HCT116 (cell line): ENCODE data around the gene C15orf39. TPM values are rescaled to one million over a fixed set of nuclear protein-coding genes. Genes with fewer than 3 reads are reported as not detected.

ENCODE experiments used
- ATAC-seq: fragments of 200-7000 bp; cut with Tn5 transposase; 2 replicates; pipeline ENCODE4 v1.9.1; 2020; ENCODE audit warnings: mild to moderate bottlenecking, moderate library complexity
- BruUV-seq: library from RNA; stranded (reverse); fragments of 400-500 nt; replicated peaks from 2 replicates; lab custom pipeline; 2021; lab: Mats Ljungman, UMichigan
- CTCF ChIA-PET: fragments of 300-600 bp; sonication (Branson Sonifier 250); formaldehyde crosslinking; loops from one replicate; lab custom pipeline; 2021; ENCODE audit warnings: antibody characterized with exemption; lab: Charles Lee
- POLR2A ChIA-PET: fragments of 300-600, 350-600 bp; sonication (Branson Sonifier 250); formaldehyde crosslinking; loops from one replicate; lab custom pipeline; 2021; ENCODE audit warnings: antibody characterized with exemption; lab: Charles Lee
- RAD21 ChIA-PET, 2 experiments: fragments of 300-600 bp; sonication (Branson Sonifier 250); formaldehyde crosslinking; loops; one replicate each; lab custom pipeline; 2023; ENCODE audit warnings: low total read pairs in 2 of 2; ENCODE audit not compliant: uncharacterized antibody in 2 of 2, unreplicated experiment in 2 of 2, low non-redundant PET in 1 of 2; lab: Charles Lee
- DNase-seq: peaks from one replicate; pipeline ENCODE4 v3.0.0-alpha.2; 2010; ENCODE audit warnings: low read depth, low spot score
- H2AFZ ChIP-seq: fragments of 200-600 bp; shearing (Covaris generic), sonication (generic); 2 replicates; pipeline ENCODE4 v1.6.1; 2017; ENCODE audit warnings: low read depth, mixed run types, mixed read lengths, antibody characterized with exemption, low read length; ENCODE audit not compliant: poor library complexity, severe bottlenecking
- H3K27ac ChIP-seq: 2 replicates; pipeline ENCODE4 v1.5.1; 2012; ENCODE audit warnings: low read depth, low read length
- H3K27me3 ChIP-seq: fragments of 200-600 bp; sonication (generic); 2 replicates; pipeline ENCODE4 v1.6.1; 2016; ENCODE audit warnings: mixed run types, low read length, mixed read lengths; ENCODE audit not compliant: insufficient read depth
- H3K36me3 ChIP-seq, 2 experiments: fragments of 200-500 bp in 1 of 2; fragments of 200-600 bp in 1 of 2; sonication (Bioruptor generic) in 1 of 2; sonication (generic) in 1 of 2; 2 replicates each; pipeline versions ENCODE4 v1.5.1 to v1.6.1; 2014 to 2016; ENCODE audit warnings: low read length in 2 of 2, inconsistent platforms in 1 of 2, mixed read lengths in 1 of 2, mixed run types in 1 of 2; ENCODE audit not compliant: insufficient read depth in 2 of 2, control insufficient read depth in 1 of 2
- H3K4me1 ChIP-seq, 2 experiments: fragments of 200-600 bp in 1 of 2; sonication (generic) in 1 of 2; 2 replicates each; pipeline versions ENCODE4 v1.5.1 to v1.6.1; 2012 to 2017; ENCODE audit warnings: low read length in 2 of 2, inconsistent platforms in 1 of 2, mild to moderate bottlenecking in 1 of 2, mixed read lengths in 1 of 2, mixed run types in 1 of 2, moderate library complexity in 1 of 2; ENCODE audit not compliant: insufficient read depth in 2 of 2, control insufficient read depth in 1 of 2
- H3K4me2 ChIP-seq: fragments of 200-600 bp; sonication (generic); 2 replicates; pipeline ENCODE4 v1.6.1; 2017; ENCODE audit warnings: mixed run types, low read length, mixed read lengths
- H3K4me3 ChIP-seq, 2 experiments: fragments of 200-600 bp in 1 of 2; sonication (generic) in 1 of 2; replicated peaks in 1 of 2; 2 replicates each; pipeline ENCODE4 v1.5.1; 2011 to 2016; ENCODE audit warnings: low read length in 2 of 2, control low read depth in 1 of 2, low read depth in 1 of 2, mild to moderate bottlenecking in 1 of 2, mixed read lengths in 1 of 2, mixed run types in 1 of 2
- H3K79me2 ChIP-seq: fragments of 200-600 bp; sonication (generic); 2 replicates; pipeline ENCODE4 v1.6.1; 2017; ENCODE audit warnings: mild to moderate bottlenecking, mixed run types, low read length, moderate library complexity, mixed read lengths; ENCODE audit not compliant: insufficient read depth
- H3K9ac ChIP-seq: fragments of 200-600 bp; sonication (generic); 2 replicates; pipeline ENCODE4 v1.6.1; 2016; ENCODE audit warnings: low read length, mixed read lengths
- H3K9me2 ChIP-seq: fragments of 200-600 bp; sonication (generic), shearing (Covaris generic); 2 replicates; pipeline ENCODE4 v1.6.1; 2017; ENCODE audit warnings: mixed run types, mild to moderate bottlenecking, moderate library complexity; ENCODE audit not compliant: insufficient read depth
- H3K9me3 ChIP-seq, 2 experiments: fragments of 200-500 bp in 1 of 2; fragments of 200-600 bp in 1 of 2; sonication (Bioruptor generic) in 1 of 2; sonication (generic) in 1 of 2; 2 replicates each; pipeline ENCODE4 v1.6.1; 2014 to 2017; ENCODE audit warnings: low read length in 2 of 2, mixed read lengths in 2 of 2, inconsistent platforms in 1 of 2, low read depth in 1 of 2, mild to moderate bottlenecking in 1 of 2, mixed run types in 1 of 2, moderate library complexity in 1 of 2; ENCODE audit not compliant: control insufficient read depth in 1 of 2, insufficient read depth in 1 of 2
- H4K20me1 ChIP-seq: fragments of 200-600 bp; sonication (generic), shearing (Covaris generic); 2 replicates; pipeline ENCODE4 v1.6.1; 2017; ENCODE audit warnings: mixed run types, mild to moderate bottlenecking, moderate library complexity; ENCODE audit not compliant: insufficient read depth
- CBX3 ChIP-seq: IDR thresholded peaks from 2 replicates; pipeline ENCODE4 v1.6.1; 2012; ENCODE audit warnings: low read depth
- CTCF ChIP-seq, 3 experiments: fragments of 200-600 bp in 1 of 3; sonication (generic) in 1 of 3; IDR thresholded peaks in 2 of 3; conservative IDR thresholded peaks in 1 of 3; 2 replicates each; pipeline ENCODE4 v1.5.1; 2012 to 2017; ENCODE audit warnings: low read depth in 2 of 3, low read length in 2 of 3, antibody characterized with exemption in 1 of 3, borderline replicate concordance in 1 of 3, control low read depth in 1 of 3, mild to moderate bottlenecking in 1 of 3, mixed read lengths in 1 of 3, mixed run types in 1 of 3, moderate library complexity in 1 of 3; ENCODE audit not compliant: insufficient read depth in 1 of 3
- POLR2AphosphoS5 ChIP-seq: IDR thresholded peaks from 2 replicates; pipeline ENCODE4 v1.6.1; 2011; ENCODE audit warnings: mild to moderate bottlenecking, low read depth, low read length, moderate library complexity
- SRF ChIP-seq: IDR thresholded peaks from 2 replicates; pipeline ENCODE4 v1.6.1; 2012; ENCODE audit warnings: low read depth
- YY1 ChIP-seq: IDR thresholded peaks from 2 replicates; pipeline ENCODE4 v1.6.1; 2011; ENCODE audit warnings: low read length, low read depth, moderate library complexity, mild to moderate bottlenecking; ENCODE audit not compliant: insufficient replicate concordance; ENCODE audit errors: extremely low read depth
- intact Hi-C: fragments of 100-400 bp; cut with micrococcal nuclease; formaldehyde crosslinking; loops from 2 replicates; pipeline ENCODE4 v1.10.0; 2022
- total RNA-seq: library from RNA; stranded (reverse); gene quantifications from one replicate; pipeline ENCODE4 v1.2.1, GENCODE V29; 2021; ENCODE audit not compliant: unreplicated experiment

C15orf39 gene
- total RNA-seq, 1 experiment from 2014 or later: 29.3 TPM

GRCh38 chr15:75204340-75205063 is 2.8 kb downstream of the C15orf39 start:
- H3K9me3 ChIP-seq: no peaks in the 10 kb centered on the region
- H3K9me2 ChIP-seq: no peaks in the 10 kb centered on the region
- no TSS peak for BruUV-seq
- peaks cover 17 to 38% of the 10 kb centered on the region in 2 experiments; a peak in 3 of 4 replicates for H3K36me3 ChIP-seq
- peaks cover 27 to 43% of the 10 kb centered on the region in 2 experiments for H3K4me1 ChIP-seq
- H3K27me3 ChIP-seq: no peaks in the 10 kb centered on the region
- H3K4me3 ChIP-seq: peak overlapping the region; percentile 88; a peak in 2 of 4 replicates
- ChIA-PET CTCF (interaction anchor here (0.7 to 2.3 kb wide), 12 partner anchors 12 to 244 kb away, joined by 3 to 36 read pairs (median 4); partner anchors contain the start of genes MAN2C1, PPCDC and SCAMP5), POLR2A (interaction anchor here (0.9 to 2.5 kb wide), 8 partner anchors 10 to 175 kb away, joined by 3 to 12 read pairs (median 4); no protein-coding TSS in a partner anchor), RAD21 (interaction anchor here (0.7 to 1.7 kb wide), 5 partner anchors 97 to 175 kb away, joined by 4 to 10 read pairs (median 7); no protein-coding TSS in a partner anchor)
- H3K27ac ChIP-seq: peak overlapping the region; percentile 37
- H3K9ac ChIP-seq: peak overlapping the region; percentile 95
- H3K4me2 ChIP-seq: peak overlapping the region; percentile 98
- TF ChIP-seq SRF (no peak), YY1 (peak; percentile 82), CTCF (IDR thresholded peaks at IDR 0.05 in 2 of 3, conservative IDR thresholded peaks at IDR 0.05 in 1 of 3; ENCODE audit: borderline replicate concordance in 1 of 3, insufficient read depth in 1 of 3, low read depth in 2 of 3, low read length in 2 of 3) (peak in 2 of 3 experiments; percentile 94 to 97; a peak in 4 of 6 replicates), CBX3 (no peak), POLR2AphosphoS5 (peak; percentile 41; the same call in 1 of the 2 replicates)
- DNase-seq (peak; percentile 91), ATAC-seq (peak; percentile 72)
- H4K20me1 ChIP-seq: peaks cover 27% of the 10 kb centered on the region; the same call in 1 of the 2 replicates
- peaks cover 75% of the 10 kb centered on the region for H3K79me2 ChIP-seq
- H2AFZ ChIP-seq: no peak overlapping the region
- intact Hi-C loops: loop anchor here (1.0 to 10.0 kb wide), 4 partner anchors 97 to 420 kb away; partner anchors contain the start of gene CSK
